GM19035 (cell line): ENCODE measurements around the gene L3MBTL3.

Source experiments
- ATAC-seq: cut with Tn5 transposase; IDR thresholded peaks from one replicate; pipeline ENCODE4 v1.9.1; 2021; ENCODE audit not compliant: unreplicated experiment

Gene L3MBTL3

DNA sequence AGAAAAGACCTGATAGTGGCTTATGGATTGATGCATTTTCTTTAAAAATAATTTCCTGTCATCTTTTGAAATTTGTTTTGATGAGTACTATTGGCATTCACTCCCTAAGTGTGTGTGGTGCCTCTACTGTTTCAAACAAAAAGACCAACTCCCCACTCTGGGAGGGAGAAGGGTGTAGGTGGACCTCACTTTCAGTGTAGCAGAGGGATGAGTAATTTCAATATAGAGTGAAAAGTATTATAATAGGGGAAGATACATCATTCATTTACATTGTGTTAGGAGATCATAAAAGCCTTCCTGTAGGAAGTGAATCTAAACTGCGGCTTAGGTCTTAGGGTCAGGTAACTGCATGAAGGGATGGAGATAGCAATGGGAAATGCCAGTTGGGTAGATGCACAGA lies 158.0 kb downstream of the L3MBTL3 start:
- no peak for ATAC-seq

DNA sequence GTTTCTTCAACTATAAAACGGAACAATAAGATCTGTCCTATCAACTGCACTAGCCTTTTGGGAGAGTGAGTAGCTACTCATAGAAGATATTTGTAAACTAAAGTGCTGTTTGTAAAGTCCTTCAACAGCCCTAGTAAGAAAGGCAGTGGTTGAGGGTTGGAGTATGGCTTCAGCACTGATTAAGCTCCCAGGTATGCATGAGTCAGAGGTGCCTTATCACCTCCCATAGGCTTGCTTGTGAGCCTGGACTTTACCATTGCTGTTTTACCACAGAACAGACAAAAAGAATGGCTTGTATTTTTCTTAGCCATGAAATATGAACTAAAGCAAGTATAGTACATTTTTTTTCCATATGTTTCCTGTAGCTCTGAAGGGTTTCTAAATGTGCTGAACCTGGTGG lies 160.3 kb downstream of the L3MBTL3 start:
- ATAC-seq, result no peak

DNA sequence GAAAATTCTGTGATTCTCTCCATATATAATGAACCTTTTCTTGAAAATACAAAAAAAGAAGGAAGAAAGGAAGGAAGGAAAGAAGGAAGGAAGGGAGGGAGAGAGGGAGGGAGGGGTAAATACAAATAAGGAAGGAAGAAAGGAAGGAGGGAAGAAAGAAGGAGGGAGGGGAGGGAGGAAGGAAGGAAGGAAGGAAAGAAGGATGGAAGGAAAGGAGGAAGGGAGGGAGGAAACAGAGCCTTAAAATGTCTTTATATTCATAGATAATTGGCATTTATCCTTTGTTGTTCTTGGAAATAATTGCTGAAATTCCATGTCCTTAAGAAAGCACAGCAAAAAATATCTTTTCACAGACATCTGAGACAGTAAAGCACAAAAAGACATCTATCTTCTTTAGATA lies 164.1 kb downstream of the L3MBTL3 start:
- no peak for ATAC-seq

DNA sequence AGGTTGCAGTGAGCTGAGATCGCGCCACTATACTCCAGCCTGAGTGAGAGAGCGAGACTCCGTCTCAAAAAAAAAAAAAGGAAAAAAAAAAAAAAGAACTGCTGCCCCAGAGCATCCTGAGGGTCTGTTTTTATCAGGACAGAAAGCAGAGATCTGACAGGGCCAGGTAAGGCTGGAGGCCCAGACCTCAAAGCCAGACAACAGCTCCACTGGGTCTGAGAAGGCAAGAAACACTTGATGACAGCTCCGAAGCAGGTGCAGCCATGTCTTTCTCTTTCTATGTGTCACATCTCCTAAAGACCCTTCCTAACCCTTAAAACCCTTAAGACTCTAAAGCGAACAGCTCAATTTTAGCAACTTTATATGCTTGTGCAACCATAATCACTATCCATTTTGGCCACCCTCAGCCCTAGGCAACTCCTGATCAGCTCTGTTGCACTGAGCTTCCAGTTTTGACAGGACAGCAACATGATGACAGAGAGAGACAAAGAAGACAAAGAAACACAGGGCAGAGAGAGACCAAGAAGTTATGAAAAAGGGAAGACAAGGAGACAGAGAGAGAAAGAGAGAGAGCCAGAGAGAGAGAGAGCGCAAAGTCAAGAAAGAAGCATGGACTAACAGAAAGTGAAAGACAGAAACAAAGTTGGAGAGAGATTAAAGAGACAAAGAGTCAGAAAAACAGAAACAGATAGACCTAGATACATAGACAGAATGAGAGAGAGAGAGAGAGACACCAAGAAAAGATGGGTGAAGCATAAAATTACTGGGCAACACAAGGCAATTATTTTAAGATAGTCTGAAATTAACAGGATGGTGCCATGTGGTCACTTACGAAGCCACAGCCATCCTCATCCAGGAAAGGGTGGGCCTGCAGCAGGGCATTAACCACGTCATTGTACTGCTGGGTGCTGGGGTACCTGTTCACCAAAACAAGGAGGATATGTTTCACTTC lies 165.2 kb downstream of the L3MBTL3 start:
- no peak for ATAC-seq

DNA sequence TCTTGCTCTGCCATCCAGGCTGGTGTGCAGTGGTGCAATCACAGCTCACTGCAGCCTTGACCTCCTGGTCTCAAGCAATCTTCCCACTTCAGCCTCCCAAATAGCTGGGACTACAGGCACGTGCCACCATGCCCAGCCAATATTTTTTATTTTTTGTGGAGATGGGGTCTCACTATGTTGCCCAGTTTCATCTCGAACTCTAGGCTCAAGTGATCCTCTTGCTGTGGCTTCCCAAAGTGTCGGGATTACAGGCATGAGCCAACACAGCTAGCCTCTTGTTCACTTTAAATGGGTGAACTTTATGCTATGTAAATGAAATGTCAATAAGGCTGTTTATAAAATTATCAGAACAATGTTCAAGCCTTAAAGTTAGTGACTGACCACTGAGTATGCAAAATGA lies 167.3 kb downstream of the L3MBTL3 start:
- ATAC-seq, result no peak

DNA sequence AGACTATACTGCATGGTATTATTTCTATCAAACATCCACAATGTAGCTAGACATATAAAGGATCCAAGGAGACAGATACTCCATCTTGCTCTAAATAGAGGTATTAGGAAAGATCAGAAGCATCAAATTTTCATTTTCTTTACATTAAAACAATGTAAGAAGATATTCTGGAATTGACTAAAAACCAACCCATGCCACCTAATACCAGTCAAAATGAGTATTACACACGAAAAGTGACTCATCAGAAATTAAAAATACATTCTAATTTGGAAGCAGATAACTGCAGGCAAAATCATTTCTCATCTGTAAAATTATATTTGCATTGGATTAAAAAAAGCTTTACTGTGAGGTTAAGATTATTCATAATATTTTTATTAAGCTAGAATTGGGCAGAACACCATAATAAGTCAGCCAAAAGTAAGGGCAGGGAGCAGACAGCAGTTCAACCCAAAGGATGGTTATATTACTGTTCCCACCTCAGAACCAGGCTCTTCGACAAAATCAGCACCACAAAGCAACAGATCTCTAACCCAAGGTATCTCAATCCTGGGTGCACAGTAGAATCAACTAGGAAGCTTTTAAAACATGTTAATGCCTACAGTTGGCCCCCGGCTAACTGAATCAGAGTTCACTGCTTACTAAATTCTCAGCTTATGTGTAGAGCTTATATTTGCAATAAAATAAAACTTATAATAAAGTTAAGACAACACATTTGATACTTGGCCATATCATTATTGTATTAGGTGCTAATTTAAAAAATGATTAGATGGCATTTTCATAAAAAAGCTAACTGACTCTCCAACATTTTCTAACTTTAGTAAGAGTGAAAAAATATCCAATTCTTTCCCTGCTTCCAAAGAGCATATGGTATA lies 169.2 kb downstream of the L3MBTL3 start:
- no peak for ATAC-seq

DNA sequence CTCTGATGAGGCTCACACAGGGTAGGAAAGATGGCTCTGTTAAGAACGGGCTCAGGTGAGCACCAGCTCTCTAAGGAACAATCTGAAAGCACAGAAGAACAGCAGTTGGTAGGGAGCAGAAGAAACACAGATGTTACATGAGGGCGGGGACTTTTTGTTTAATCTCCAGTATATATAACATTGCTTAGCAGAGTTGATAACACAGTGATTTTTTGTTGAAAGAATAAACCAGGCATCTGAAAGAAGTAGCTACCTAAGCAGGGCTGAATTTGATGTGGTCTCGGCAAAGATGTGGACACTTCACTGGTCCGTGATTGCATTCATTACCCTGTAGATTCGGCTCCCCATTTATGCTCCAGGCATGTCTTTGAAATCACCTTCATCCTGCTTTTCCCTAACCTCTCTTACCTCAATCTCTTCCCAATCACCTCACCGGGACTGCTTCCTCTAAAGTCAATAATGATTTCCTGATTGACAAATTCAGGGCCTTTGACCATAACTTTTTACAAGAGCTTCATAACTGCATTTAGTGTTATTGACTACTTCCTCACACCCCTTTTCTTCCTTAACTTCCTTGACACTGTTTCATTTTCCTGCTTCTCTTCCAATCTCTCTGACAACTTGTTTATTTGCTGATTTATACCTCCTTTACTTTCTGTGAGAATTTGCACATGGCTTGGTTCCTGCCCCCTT lies 170.0 kb downstream of the L3MBTL3 start:
- no peak for ATAC-seq

DNA sequence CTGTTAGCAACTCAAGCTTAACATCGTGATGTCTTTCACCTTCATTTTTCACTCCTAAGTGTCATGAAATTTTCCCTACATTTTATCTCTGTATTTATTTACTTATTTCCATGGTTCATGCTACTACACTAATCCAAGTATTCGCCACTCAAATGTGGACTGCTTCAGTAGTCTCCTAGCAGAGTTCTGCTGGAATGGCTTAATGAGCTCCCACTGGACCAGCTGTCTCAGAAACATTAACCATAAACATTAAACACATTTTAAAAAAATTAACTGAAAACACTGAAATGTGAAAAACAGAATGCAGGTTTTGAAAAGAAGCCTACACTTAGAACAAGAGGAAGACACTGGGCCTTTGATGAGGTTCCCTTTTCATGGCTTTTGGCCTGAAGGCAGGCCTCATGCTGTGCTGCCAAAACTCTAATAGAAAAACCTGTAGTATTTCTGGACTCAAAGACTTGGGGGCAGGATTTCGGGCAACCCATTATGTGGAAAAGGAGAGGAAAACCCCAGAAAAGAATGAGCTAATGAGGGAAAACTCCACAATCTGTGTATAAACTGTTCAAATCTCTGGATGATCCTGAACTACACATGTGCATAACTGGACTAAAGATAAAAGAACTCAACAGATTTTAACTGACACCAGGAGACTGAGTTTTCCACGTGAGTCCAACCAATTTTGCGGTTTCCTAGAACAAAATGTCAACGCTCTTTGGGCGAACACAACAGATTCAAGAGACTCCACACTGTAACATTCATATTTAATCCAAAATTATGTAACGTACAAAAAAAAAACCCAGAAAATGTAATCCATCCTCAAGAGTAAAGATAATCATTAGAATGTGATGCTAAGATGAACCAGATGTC lies 171.4 kb downstream of the L3MBTL3 start:
- no peak for ATAC-seq
